Heart left ventricle (tissue), 13 donors: ENCODE results near the gene CHRNG.

Experiments used
- CTCF ChIP-seq, 12 donors: fragments of 200-600 bp; sonication (generic) in 4 of 12; IDR thresholded peaks; one replicate each; pipeline versions ENCODE4 v1.5.0 to v1.8.0; 2018 to 2022; ENCODE audit warnings: antibody characterized with exemption in 12 of 12, mild to moderate bottlenecking in 5 of 12
- POLR2A ChIP-seq, 2 donors: fragments of 450-650 bp; IDR thresholded peaks; one replicate each; pipeline ENCODE4 v1.6.1; 2017; ENCODE audit warnings: antibody characterized with exemption in 2 of 2, mild to moderate bottlenecking in 2 of 2, moderate library complexity in 2 of 2
- donor health status: ischemic (EF 13 %, LVEDD 7.1; RV severe dilation, severe dysfunction).
- donor health status: DM: no; HTN: yes; CAD: no.
- donor health status: DM: no; HTN: no; CAD: no.
- donor health status: ischemic (EF 25% LVEDD 6.9; RV normal size, moderate dysfunction).
- donor health status: ischemic (EF 25% LVEDD 5.7; RV mildly dilated, moderate dysfunction).
- donor health status: ischemic (EF 35%, LVEDD 5.7; RV mildly dilated, moderate dysfunction).
- donor health status: nonischemic (EF 11% LVEDD 7.7; RV severe dilation, severe dysfunction).
- donor health status: DM: yes; HTN: yes; CAD: no.
- donor health status: PGD.
- donor health status: ischemic (EF 29% LVEDD 5.4; RV normal size, mild dysfunction).
- donor health status: nonischemic (EF 23%, LVEDD 6.1; RV moderate dilation, normal function).

GRCh38 chr2:232502911-232503808 lies 36.3 kb upstream of the CHRNG start:
- TF ChIP-seq POLR2A (IDR thresholded peaks at IDR 0.05) (no peak), CTCF (IDR thresholded peaks at IDR 0.05) (no peak)
